Hepatocyte (in vitro differentiated cells): ENCODE measurements around the gene FXYD2. TPM values are rescaled to one million over a fixed set of nuclear protein-coding genes. Genes with fewer than 3 reads are reported as not detected.

Experiments
- DNase-seq: peaks from one replicate; pipeline ENCODE4 v3.0.0-alpha.2; 2016; ENCODE audit warnings: low spot score
- H2AFZ ChIP-seq: fragments of 200-600 bp; sonication (generic); 2 replicates; pipeline ENCODE4 v1.6.0; 2016; ENCODE audit warnings: antibody characterized with exemption, mild to moderate bottlenecking
- H3K27ac ChIP-seq: fragments of 200-600 bp; sonication (generic); 2 replicates; pipeline ENCODE4 v1.5.1; 2016; ENCODE audit warnings: mild to moderate bottlenecking
- H3K27me3 ChIP-seq: fragments of 200-600 bp; sonication (generic); 2 replicates; pipeline ENCODE4 v1.6.1; 2016
- H3K36me3 ChIP-seq: fragments of 200-600 bp; sonication (generic); replicated peaks from 2 replicates; pipeline ENCODE4 v1.5.1; 2016; ENCODE audit warnings: low read depth; ENCODE audit not compliant: insufficient read depth
- H3K4me1 ChIP-seq: fragments of 200-600 bp; sonication (generic); 2 replicates; pipeline ENCODE4 v1.5.1; 2016; ENCODE audit warnings: mild to moderate bottlenecking, moderate library complexity; ENCODE audit not compliant: insufficient read depth
- H3K4me2 ChIP-seq: fragments of 200-600 bp; sonication (generic); 2 replicates; pipeline ENCODE4 v1.6.0; 2016
- H3K4me3 ChIP-seq: fragments of 200-600 bp; sonication (generic); 2 replicates; pipeline ENCODE4 v1.5.1; 2016; ENCODE audit warnings: mild to moderate bottlenecking
- H3K79me2 ChIP-seq: fragments of 200-600 bp; sonication (generic); 2 replicates; pipeline ENCODE4 v1.6.0; 2017; ENCODE audit warnings: mild to moderate bottlenecking
- H3K9me2 ChIP-seq: fragments of 200-600 bp; sonication (generic); replicated peaks from 2 replicates; pipeline ENCODE4 v1.6.0; 2017; ENCODE audit warnings: mild to moderate bottlenecking; ENCODE audit not compliant: insufficient read depth
- H3K9me3 ChIP-seq: fragments of 200-600 bp; sonication (generic); 2 replicates; pipeline ENCODE4 v1.5.1; 2016; ENCODE audit warnings: low read depth, mild to moderate bottlenecking
- H4K20me1 ChIP-seq: fragments of 200-600 bp; sonication (generic); 2 replicates; pipeline ENCODE4 v1.6.0; 2016; ENCODE audit warnings: mild to moderate bottlenecking; ENCODE audit not compliant: insufficient read depth, poor library complexity, severe bottlenecking
- CTCF ChIP-seq: fragments of 200-600 bp; sonication (generic); IDR thresholded peaks from 2 replicates; pipeline ENCODE4 v1.5.1; 2016; ENCODE audit warnings: antibody characterized with exemption, mild to moderate bottlenecking; ENCODE audit not compliant: poor library complexity
- EZH2 ChIP-seq: fragments of 200-600 bp; sonication (generic); IDR thresholded peaks from 2 replicates; pipeline ENCODE4 v1.6.1; 2016; ENCODE audit warnings: antibody characterized with exemption, mild to moderate bottlenecking, borderline replicate concordance
- EZH2phosphoT487 ChIP-seq: fragments of 200-600 bp; sonication (generic); IDR thresholded peaks from one replicate; pipeline ENCODE4 v1.6.1; 2018; ENCODE audit warnings: antibody characterized with exemption, mild to moderate bottlenecking, low read depth, moderate library complexity; ENCODE audit not compliant: unreplicated experiment, severe bottlenecking
- WGBS: methylation state at CpG from one replicate; pipeline ENCODE4 v1.1.6; 2016; ENCODE audit warnings: low lambda C conversion rate; ENCODE audit errors: missing lambda C conversion rate; 5-methylcytosine and 5-hydroxymethylcytosine counted together
- polyA plus RNA-seq: library from polyadenylated mRNA; unstranded; fragments of >200 nt; fragmentation: Nextera tagmentation; extraction: Ambion mirVana; gene quantifications from 2 replicates; pipeline ENCODE4 v1.2.1, GENCODE V29; 2016
- total RNA-seq: library from RNA; depleted of rRNA; stranded (reverse); fragments of >200 nt; gene quantifications from 2 replicates; pipeline ENCODE4 v1.2.3, GENCODE V29; 2014

FXYD2 gene
- total and polyA plus RNA-seq, 2 experiments from 2014 or later = 72.7 to 93.8 TPM

GRCh38 chr11:117841551-117842031, 17.0 kb upstream of the FXYD2 start:
- H2AFZ ChIP-seq = no peak overlapping the region
- TF ChIP-seq EZH2phosphoT487 (no peak), EZH2 (no peak), CTCF (no peak)
- H3K9me3 ChIP-seq = no peaks in the 10 kb centered on the region
- H3K4me2 ChIP-seq = no peak overlapping the region
- no peaks in the 10 kb centered on the region for H3K4me1 ChIP-seq
- no peaks in the 10 kb centered on the region for H3K36me3 ChIP-seq
- no peaks in the 10 kb centered on the region for H3K79me2 ChIP-seq
- no peak overlapping the region for H3K4me3 ChIP-seq
- no peaks in the 10 kb centered on the region for H4K20me1 ChIP-seq
- no peaks in the 10 kb centered on the region for H3K27me3 ChIP-seq
- DNase-seq = no peak
- no peaks in the 10 kb centered on the region for H3K9me2 ChIP-seq
- 98% methylated on average over 7 of the region's 7 CpGs for WGBS
- H3K27ac ChIP-seq = no peak overlapping the region

GRCh38 chr11:117840881-117841550, 16.5 kb upstream of the FXYD2 start:
- H3K27me3 ChIP-seq = no peaks in the 10 kb centered on the region
- H4K20me1 ChIP-seq = no peaks in the 10 kb centered on the region
- H3K9me2 ChIP-seq = no peaks in the 10 kb centered on the region
- H3K4me1 ChIP-seq = no peaks in the 10 kb centered on the region
- DNase-seq = no peak
- H3K36me3 ChIP-seq = no peaks in the 10 kb centered on the region
- TF ChIP-seq EZH2phosphoT487 (no peak), EZH2 (no peak), CTCF (no peak)
- H3K9me3 ChIP-seq = no peaks in the 10 kb centered on the region
- H3K79me2 ChIP-seq = no peaks in the 10 kb centered on the region
- no peak overlapping the region for H3K4me3 ChIP-seq
- 98% methylated on average over 11 of the region's 11 CpGs for WGBS
- H3K4me2 ChIP-seq = no peak overlapping the region
- no peak overlapping the region for H2AFZ ChIP-seq
- no peak overlapping the region for H3K27ac ChIP-seq

DNA sequence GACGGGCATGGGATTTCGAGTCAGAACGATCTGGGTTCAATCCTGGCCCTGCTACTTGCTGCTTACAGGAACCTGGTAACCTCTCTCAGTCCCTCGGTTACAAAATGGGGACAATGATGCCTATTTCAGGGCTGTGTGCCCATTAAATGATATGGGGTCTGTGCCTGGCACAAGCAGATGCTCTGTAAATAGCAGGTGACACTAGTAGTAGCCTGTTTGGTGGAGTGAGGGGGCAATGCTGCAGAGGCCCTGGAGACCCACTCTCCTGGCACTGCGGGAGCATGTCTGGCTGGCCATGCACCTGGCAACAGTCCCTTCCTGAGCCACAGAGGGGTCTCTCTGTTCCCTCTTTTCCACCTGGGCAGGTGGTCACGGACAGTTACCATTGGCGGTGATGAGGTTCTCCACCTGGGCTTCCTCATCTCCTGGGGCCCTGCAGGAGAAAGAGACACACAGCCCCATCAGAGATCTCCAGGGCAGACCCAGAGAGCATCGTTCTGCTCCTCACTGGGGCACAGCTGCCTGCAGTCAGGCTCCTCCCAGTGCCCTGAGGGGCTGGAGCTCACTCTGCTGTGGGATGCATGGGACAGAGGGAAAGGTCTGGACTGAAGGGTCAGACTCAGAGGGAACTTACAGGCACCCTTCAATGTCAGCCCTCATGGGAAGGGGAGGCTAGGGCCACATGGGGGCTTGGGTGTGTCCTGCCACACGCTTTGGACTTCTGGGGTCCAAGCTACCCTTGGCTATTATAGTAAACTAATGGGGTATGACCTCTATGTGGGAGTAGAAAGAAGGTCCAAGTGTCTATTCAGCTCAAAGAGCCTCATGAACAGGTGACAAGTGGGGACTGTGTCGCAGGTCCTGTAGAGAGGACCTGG, 15.6 kb upstream of the FXYD2 start:
- no peak overlapping the region for H3K4me3 ChIP-seq
- H3K79me2 ChIP-seq = no peaks in the 10 kb centered on the region
- no peaks in the 10 kb centered on the region for H3K36me3 ChIP-seq
- TF ChIP-seq EZH2phosphoT487 (no peak), EZH2 (no peak), CTCF (no peak)
- no peaks in the 10 kb centered on the region for H3K27me3 ChIP-seq
- H3K27ac ChIP-seq = no peak overlapping the region
- no peaks in the 10 kb centered on the region for H3K4me1 ChIP-seq
- 96% methylated on average over 10 of the region's 10 CpGs for WGBS
- no peak overlapping the region for H2AFZ ChIP-seq
- no peaks in the 10 kb centered on the region for H3K9me2 ChIP-seq
- no peaks in the 10 kb centered on the region for H4K20me1 ChIP-seq
- DNase-seq = no peak
- no peak overlapping the region for H3K4me2 ChIP-seq
- no peaks in the 10 kb centered on the region for H3K9me3 ChIP-seq
